Measurements from ENCODE around the gene TPI1. TPM values are rescaled to one million over a fixed set of nuclear protein-coding genes. Genes with fewer than 3 reads are reported as not detected.
A peak's percentile ranks its signal among the peaks of the same experiment; 100 is the strongest.

TPI1 gene
- total RNA-seq, 1 experiment from 2014 or later: 1,259 TPM

GRCh38 chr12:6849976-6850560 is 17.3 kb upstream of the TPI1 start:
- CTCF ChIA-PET: no interaction called here
- no TSS peak for BruUV-seq (replicated peaks)
- H3K27ac ChIP-seq (ENCODE audit: low read length): no peak overlapping the region

GRCh38 chr12:6850796-6851152 is 16.6 kb upstream of the TPI1 start:
- H3K79me2 ChIP-seq (ENCODE audit: low read length): peaks cover 55% of the 10 kb centered on the region
- peak overlapping the region; percentile 79 for H3K9ac ChIP-seq (ENCODE audit: low read length)
- no peaks in the 10 kb centered on the region for H3K9me3 ChIP-seq (ENCODE audit: low read length)
- no peaks in the 10 kb centered on the region for H3K27me3 ChIP-seq (ENCODE audit: low read length)
- H3K4me2 ChIP-seq (ENCODE audit: low read length): peak overlapping the region; percentile 97
- no peak for DNase-seq
- H3K9me2 ChIP-seq (replicated peaks; ENCODE audit: low read length): no peaks in the 10 kb centered on the region
- H3K27ac ChIP-seq (ENCODE audit: low read length): peak overlapping the region; percentile 29; the same call in 1 of the 2 replicates
- ATAC-seq: no peak
- TF ChIP-seq EZH2phosphoT487 (IDR thresholded peaks at IDR 0.05; ENCODE audit: borderline replicate concordance, low read length) (no peak), EZH2 (IDR thresholded peaks at IDR 0.05; ENCODE audit: low read length, unreplicated experiment) (no peak), CTCF (conservative IDR thresholded peaks at IDR 0.05; ENCODE audit: low read depth, low read length) (no peak)
- H4K20me1 ChIP-seq (ENCODE audit: low read length): no peaks in the 10 kb centered on the region
- CTCF ChIA-PET: no interaction called here
- peaks cover 23% of the 10 kb centered on the region for H3K4me1 ChIP-seq (ENCODE audit: insufficient read depth, low read length)
- POLR2A ChIA-PET (ENCODE audit: unreplicated experiment): no interaction called here
- BruUV-seq (replicated peaks): TSS peak; percentile 74
- H3F3A ChIP-seq (ENCODE audit: low read length, unreplicated experiment): no peaks in the 10 kb centered on the region
- H3K4me3 ChIP-seq (ENCODE audit: low read length): peak overlapping the region; percentile 86
- intact Hi-C loops (cut with micrococcal nuclease): loop anchor here (5.0 kb wide), 2 partner anchors 98 to 157 kb away; partner anchors contain the start of gene MLF2
- H3K36me3 ChIP-seq (ENCODE audit: low read depth, low read length): peaks cover 15% of the 10 kb centered on the region; the same call in 1 of the 2 replicates
- H2AFZ ChIP-seq (ENCODE audit: low read length): peak overlapping the region; percentile 98

More at GRCh38 chr12:6849976-6850560, 17.3 kb upstream of the TPI1 start:
- H3K27me3 ChIP-seq (ENCODE audit: low read length): no peaks in the 10 kb centered on the region
- H3K79me2 ChIP-seq (ENCODE audit: low read length): peaks cover 48% of the 10 kb centered on the region
- intact Hi-C loops (cut with micrococcal nuclease): loop anchor here (5.0 kb wide), 2 partner anchors 98 to 157 kb away; partner anchors contain the start of gene MLF2
- peak overlapping the region; percentile 97 for H3K4me2 ChIP-seq (ENCODE audit: low read length)
- peak overlapping the region; percentile 79 for H3K9ac ChIP-seq (ENCODE audit: low read length)
- H2AFZ ChIP-seq (ENCODE audit: low read length): no peak overlapping the region
- no peaks in the 10 kb centered on the region for H3K9me3 ChIP-seq (ENCODE audit: low read length)
- POLR2A ChIA-PET (ENCODE audit: unreplicated experiment): no interaction called here
- no peaks in the 10 kb centered on the region for H3K9me2 ChIP-seq (replicated peaks; ENCODE audit: low read length)
- no peaks in the 10 kb centered on the region for H4K20me1 ChIP-seq (ENCODE audit: low read length)
- no peak for DNase-seq
- peak overlapping the region; percentile 86 for H3K4me3 ChIP-seq (ENCODE audit: low read length)
- no peaks in the 10 kb centered on the region for H3F3A ChIP-seq (ENCODE audit: low read length, unreplicated experiment)
- H3K4me1 ChIP-seq (ENCODE audit: insufficient read depth, low read length): peaks cover 23% of the 10 kb centered on the region
- ATAC-seq: no peak
- H3K36me3 ChIP-seq (ENCODE audit: low read depth, low read length): peaks cover 11% of the 10 kb centered on the region; the same call in 1 of the 2 replicates
- no peak for TF ChIP-seq EZH2phosphoT487 (IDR thresholded peaks at IDR 0.05; ENCODE audit: borderline replicate concordance, low read length)
- TF ChIP-seq EZH2 (IDR thresholded peaks at IDR 0.05; ENCODE audit: low read length, unreplicated experiment): no peak
- TF ChIP-seq CTCF (conservative IDR thresholded peaks at IDR 0.05; ENCODE audit: low read depth, low read length): no peak
